ENCODE results near the gene SOX13. TPM values are rescaled to one million over a fixed set of nuclear protein-coding genes. Genes with fewer than 3 reads are reported as not detected.
"Not testable (repeated sequence)": the region's sequence is repeated elsewhere in the genome, so short reads cannot be mapped to it uniquely, and the experiment has no call there.

SOX13 gene
- total and polyA plus RNA-seq, 10 of the 15 experiments (the other 5 are each of a cell fraction or from before 2014, with no cell fraction given) = 0.04 to 0.31 (median 0.11) TPM; not detected in 7

- no peaks in the 10 kb centered on the region for H3K27me3 ChIP-seq (replicated peaks in 1 of 2; ENCODE audit: control insufficient read depth in 2 of 2, insufficient read depth in 2 of 2, low read length in 1 of 2)
- no peak for DNase-seq (ENCODE audit: low read depth, low spot score)
- H4K20me1 ChIP-seq (ENCODE audit: control insufficient read depth, insufficient read depth) = no peaks in the 10 kb centered on the region
- H3K4me2 ChIP-seq (ENCODE audit: control insufficient read depth, insufficient read depth) = no peak overlapping the region
- H3K36me3 ChIP-seq (ENCODE audit: control insufficient read depth in 2 of 2, insufficient read depth in 2 of 2, low read length in 1 of 2) = no peaks in the 10 kb centered on the region
- no peaks in the 10 kb centered on the region for H3K9me3 ChIP-seq (replicated peaks; ENCODE audit: control insufficient read depth, insufficient read depth, low read length)
- RAD21 ChIA-PET (ENCODE audit: unreplicated experiment) = no interaction called here
- intact Hi-C loops (cut with micrococcal nuclease; ENCODE audit: unreplicated experiment) (no loop called here), in situ Hi-C loops (cut with MboI) (no loop called here)
- H3K27ac ChIP-seq (ENCODE audit: control insufficient read depth, insufficient read depth) = no peak overlapping the region
- SMC1A ChIA-PET (ENCODE audit: uncharacterized antibody, unreplicated experiment) = no interaction called here
- WGBS (ENCODE audit: insufficient coverage, insufficient replicate concordance, low lambda C conversion rate, missing lambda C conversion rate) = 25% methylated on average over 3 of the region's 3 CpGs
- FAIRE-seq = no peak
- H3K4me3 ChIP-seq = no peak overlapping the region
- BruUV-seq (replicated peaks) = no TSS peak
- CTCF ChIA-PET = no interaction called here
- H3K79me2 ChIP-seq (ENCODE audit: control insufficient read depth, insufficient read depth, low read length) = no peaks in the 10 kb centered on the region
- ATAC-seq = no peak
- H2AFZ ChIP-seq (ENCODE audit: control insufficient read depth, low read depth, low read length) = no peak overlapping the region
- H3K4me1 ChIP-seq (ENCODE audit: control insufficient read depth, insufficient read depth, low read length) = no peaks in the 10 kb centered on the region
- H3K9ac ChIP-seq (ENCODE audit: control insufficient read depth, insufficient read depth, low read length) = no peak overlapping the region
- POLR2A ChIA-PET = interaction anchor here (0.7 kb wide), 4 partner anchors 10 to 1011 kb away, joined by 3 to 5 read pairs (median 4); no protein-coding TSS in a partner anchor
- TF ChIP-seq SMARCA5 (IDR thresholded peaks at IDR 0.05) (no peak), MEF2B (IDR thresholded peaks at IDR 0.05; ENCODE audit: partially characterized antibody, poor library complexity, severe bottlenecking) (no peak), CBX5 (IDR thresholded peaks at IDR 0.05; ENCODE audit: low read depth) (no peak), STAT1 (conservative IDR thresholded peaks at IDR 0.05) (no peak), KDM1A (IDR thresholded peaks at IDR 0.05; ENCODE audit: borderline replicate concordance) (no peak)
Measured at GRCh38 chr1:204096931-204097330, 24.0 kb downstream of the SOX13 start.

DNA sequence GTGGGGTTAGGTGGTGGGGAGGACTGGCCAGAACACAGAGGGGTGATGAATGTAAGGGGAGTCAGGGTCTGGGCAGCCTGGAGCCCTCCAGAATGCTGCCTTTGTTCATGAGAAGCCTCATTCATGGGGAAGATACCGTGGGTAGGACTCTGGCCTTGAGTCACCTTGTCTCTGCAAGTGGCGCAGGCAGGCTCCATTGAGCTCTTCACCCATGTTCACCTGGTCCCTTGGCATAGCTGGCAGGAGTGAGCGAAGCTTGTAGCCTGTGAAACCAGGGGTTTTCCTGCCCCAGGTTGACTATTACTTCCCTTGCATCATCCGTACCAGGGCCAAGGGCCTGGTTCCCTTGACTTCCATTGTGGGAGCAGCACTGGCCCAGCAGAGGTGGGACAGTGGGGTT is 25.8 kb downstream of the SOX13 start:
- ChIA-PET POLR2A (interaction anchor here (1.0 kb wide), 1 partner anchor 14 kb away, joined by 3 read pairs; no protein-coding TSS in a partner anchor), RAD21 (ENCODE audit: unreplicated experiment) (no interaction called here), SMC1A (ENCODE audit: uncharacterized antibody, unreplicated experiment) (interaction anchor here (0.7 to 2.0 kb wide), 3 partner anchors 13 to 225 kb away, joined by 3 to 7 read pairs (median 3); no protein-coding TSS in a partner anchor), CTCF (interaction anchor here (0.8 to 1.2 kb wide), 2 partner anchors 19 to 30 kb away, joined by 4 to 5 read pairs; no protein-coding TSS in a partner anchor)
- peak; percentile 65 for ATAC-seq
- Histone ChIP-seq H3K4me1 (ENCODE audit: control insufficient read depth, insufficient read depth, low read length) (peaks cover 3% of the 10 kb centered on the region; the same call in 1 of the 2 replicates), H3K27ac (ENCODE audit: control insufficient read depth, insufficient read depth) (no peak overlapping the region), H3K9ac (ENCODE audit: control insufficient read depth, insufficient read depth, low read length) (no peak overlapping the region), H3K79me2 (ENCODE audit: control insufficient read depth, insufficient read depth, low read length) (no peaks in the 10 kb centered on the region), H3K4me3 (no peak overlapping the region), H3K27me3 (replicated peaks in 1 of 2; ENCODE audit: control insufficient read depth in 2 of 2, insufficient read depth in 2 of 2, low read length in 1 of 2) (no peaks in the 10 kb centered on the region), H3K36me3 (ENCODE audit: control insufficient read depth in 2 of 2, insufficient read depth in 2 of 2, low read length in 1 of 2) (no peaks in the 10 kb centered on the region), H4K20me1 (ENCODE audit: control insufficient read depth, insufficient read depth) (no peaks in the 10 kb centered on the region), H3K4me2 (ENCODE audit: control insufficient read depth, insufficient read depth) (no peak overlapping the region), H3K9me3 (replicated peaks; ENCODE audit: control insufficient read depth, insufficient read depth, low read length) (no peaks in the 10 kb centered on the region), H2AFZ (ENCODE audit: control insufficient read depth, low read depth, low read length) (no peak overlapping the region)
- 0% methylated on average over 4 of the region's 4 CpGs for WGBS (ENCODE audit: insufficient coverage, insufficient replicate concordance, low lambda C conversion rate, missing lambda C conversion rate)
- BruUV-seq (replicated peaks) = no TSS peak
- in situ Hi-C loops (cut with MboI) (no loop called here), intact Hi-C loops (cut with micrococcal nuclease; ENCODE audit: unreplicated experiment) (no loop called here)
- no peak for DNase-seq (ENCODE audit: low read depth, low spot score)
- no peak for FAIRE-seq
- TF ChIP-seq ZNF274 (IDR thresholded peaks at IDR 0.05; ENCODE audit: insufficient read depth, insufficient read length) = no peak
- no peak for TF ChIP-seq SIX5 (IDR thresholded peaks at IDR 0.05; ENCODE audit: low read depth, low read length, severe bottlenecking)
- no peak for TF ChIP-seq SMC3 (IDR thresholded peaks at IDR 0.05; ENCODE audit: borderline replicate concordance, low read length)

GRCh38 chr1:204099754-204100153 is 26.8 kb downstream of the SOX13 start:
- H2AFZ ChIP-seq (ENCODE audit: control insufficient read depth, low read depth, low read length); ATAC-seq; BruUV-seq (replicated peaks); DNase-seq (ENCODE audit: low read depth, low spot score); H4K20me1 ChIP-seq (ENCODE audit: control insufficient read depth, insufficient read depth); H3K27ac ChIP-seq (ENCODE audit: control insufficient read depth, insufficient read depth); RAD21 ChIA-PET (ENCODE audit: unreplicated experiment); H3K4me2 ChIP-seq (ENCODE audit: control insufficient read depth, insufficient read depth); in situ Hi-C loops (cut with MboI); H3K79me2 ChIP-seq (ENCODE audit: control insufficient read depth, insufficient read depth, low read length); intact Hi-C loops (cut with micrococcal nuclease; ENCODE audit: unreplicated experiment); H3K4me1 ChIP-seq (ENCODE audit: control insufficient read depth, insufficient read depth, low read length); H3K9ac ChIP-seq (ENCODE audit: control insufficient read depth, insufficient read depth, low read length); FAIRE-seq; H3K27me3 ChIP-seq (replicated peaks in 1 of 2; ENCODE audit: control insufficient read depth in 2 of 2, insufficient read depth in 2 of 2, low read length in 1 of 2); CTCF ChIA-PET; H3K36me3 ChIP-seq (ENCODE audit: control insufficient read depth in 2 of 2, insufficient read depth in 2 of 2, low read length in 1 of 2); H3K4me3 ChIP-seq; H3K9me3 ChIP-seq (replicated peaks; ENCODE audit: control insufficient read depth, insufficient read depth, low read length); POLR2A ChIA-PET: not testable (repeated sequence)
- SMC1A ChIA-PET (ENCODE audit: uncharacterized antibody, unreplicated experiment) = interaction anchor here (2.0 kb wide), 1 partner anchor 29 kb away, joined by 7 read pairs; no protein-coding TSS in a partner anchor
- WGBS (ENCODE audit: insufficient coverage, insufficient replicate concordance, low lambda C conversion rate, missing lambda C conversion rate) = 37% methylated on average over 2 of the region's 2 CpGs
